IMR-90 (cell line): ENCODE measurements around the gene DCHS1. TPM values are rescaled to one million over a fixed set of nuclear protein-coding genes. Genes with fewer than 3 reads are reported as not detected.

ENCODE experiments used
- ATAC-seq: fragments of 200-7000 bp; cut with Tn5 transposase; 2 replicates; pipeline ENCODE4 v1.9.1; 2020; ENCODE audit warnings: low read depth, mild to moderate bottlenecking, moderate library complexity
- BruUV-seq: library from RNA; stranded (reverse); fragments of 400-500 nt; replicated peaks from 2 replicates; lab custom pipeline; 2021; lab: Mats Ljungman, UMichigan
- CTCF ChIA-PET: fragments of 300-600 bp; formaldehyde crosslinking; extraction: SDS; loops from one replicate; lab custom pipeline; 2021; ENCODE audit warnings: antibody characterized with exemption; lab: Yijun Ruan, JAX
- POLR2A ChIA-PET: fragments of 300-600 bp; sonication (Branson Sonifier 250); formaldehyde crosslinking; loops from one replicate; lab custom pipeline; 2022; ENCODE audit warnings: antibody characterized with exemption; ENCODE audit not compliant: unreplicated experiment; lab: Charles Lee
- DNase-seq: peaks from one replicate; pipeline ENCODE4 v3.0.0; 2013
- H2AFZ ChIP-seq: replicated peaks from 2 replicates; pipeline ENCODE3; 2013; ENCODE audit warnings: low read length, mild to moderate bottlenecking; ENCODE audit not compliant: poor library complexity
- H2AK5ac ChIP-seq: 2 replicates; pipeline ENCODE4 v1.6.1; 2013; ENCODE audit warnings: low read depth, low read length, inconsistent platforms
- H2AK9ac ChIP-seq: replicated peaks from 2 replicates; pipeline ENCODE3; 2013; ENCODE audit warnings: mild to moderate bottlenecking, low read depth, low read length, moderate library complexity; ENCODE audit not compliant: poor library complexity
- H2BK120ac ChIP-seq: 2 replicates; pipeline ENCODE4 v1.6.1; 2013; ENCODE audit warnings: low read depth, low read length, inconsistent platforms
- H2BK15ac ChIP-seq: 3 replicates; pipeline ENCODE4 v1.6.1; 2013; ENCODE audit warnings: low read depth, low read length, inconsistent platforms
- H2BK20ac ChIP-seq: 2 replicates; pipeline ENCODE4 v1.6.1; 2013; ENCODE audit warnings: low read depth, mild to moderate bottlenecking, inconsistent platforms, low read length, moderate library complexity
- H2BK5ac ChIP-seq: 2 replicates; pipeline ENCODE4 v1.6.1; 2013; ENCODE audit warnings: mild to moderate bottlenecking, low read depth, low read length, inconsistent platforms; ENCODE audit not compliant: poor library complexity, severe bottlenecking
- H3K14ac ChIP-seq: replicated peaks from 2 replicates; pipeline ENCODE4 v1.6.1; 2013; ENCODE audit warnings: low read depth, low read length, inconsistent platforms
- H3K18ac ChIP-seq: 2 replicates; pipeline ENCODE4 v1.6.1; 2013; ENCODE audit warnings: low read depth, low read length, control low read depth
- H3K23ac ChIP-seq: 2 replicates; pipeline ENCODE4 v1.6.1; 2013; ENCODE audit warnings: low read depth, low read length, inconsistent platforms
- H3K27ac ChIP-seq: 2 replicates; pipeline ENCODE4 v1.5.1; 2013; ENCODE audit warnings: mild to moderate bottlenecking, control low read depth, low read length; ENCODE audit not compliant: insufficient read depth
- H3K27me3 ChIP-seq: 2 replicates; pipeline ENCODE4 v1.6.1; 2013; ENCODE audit warnings: low read length; ENCODE audit not compliant: control insufficient read depth, insufficient read depth
- H3K36me3 ChIP-seq: 2 replicates; pipeline ENCODE4 v1.6.1; 2013; ENCODE audit warnings: low read length, mixed read lengths; ENCODE audit not compliant: control insufficient read depth, insufficient read depth
- H3K4ac ChIP-seq: 2 replicates; pipeline ENCODE4 v1.6.1; 2013; ENCODE audit warnings: low read depth, low read length, inconsistent platforms
- H3K4me1 ChIP-seq: 2 replicates; pipeline ENCODE4 v1.6.1; 2013; ENCODE audit warnings: low read length, mixed read lengths; ENCODE audit not compliant: control insufficient read depth, insufficient read depth
- H3K4me2 ChIP-seq: 2 replicates; pipeline ENCODE4 v1.6.1; 2013; ENCODE audit warnings: low read depth, mild to moderate bottlenecking, control low read depth, low read length, moderate library complexity
- H3K4me3 ChIP-seq: 2 replicates; pipeline ENCODE4 v1.5.1; 2013; ENCODE audit warnings: low read depth, mild to moderate bottlenecking, control low read depth, low read length, moderate library complexity; ENCODE audit not compliant: insufficient read depth
- H3K56ac ChIP-seq: 2 replicates; pipeline ENCODE4 v1.6.1; 2013; ENCODE audit warnings: low read length, inconsistent platforms; ENCODE audit not compliant: insufficient read depth; ENCODE audit errors: extremely low read depth
- H3K79me1 ChIP-seq, 2 experiments: 2 replicates each; pipeline ENCODE4 v1.6.1; 2013; ENCODE audit warnings: low read length in 2 of 2, inconsistent platforms in 1 of 2, low read depth in 1 of 2
- H3K9ac ChIP-seq: 2 replicates; pipeline ENCODE4 v1.6.1; 2013; ENCODE audit warnings: low read depth, low read length, control low read depth
- H3K9me1 ChIP-seq: 2 replicates; pipeline ENCODE4 v1.6.1; 2013; ENCODE audit warnings: low read length, inconsistent platforms; ENCODE audit not compliant: insufficient read depth
- H3K9me3 ChIP-seq: 2 replicates; pipeline ENCODE4 v1.6.1; 2013; ENCODE audit warnings: low read length; ENCODE audit not compliant: control insufficient read depth, insufficient read depth
- H4K20me1 ChIP-seq: 2 replicates; pipeline ENCODE4 v1.6.1; 2013; ENCODE audit warnings: low read length, inconsistent platforms; ENCODE audit not compliant: insufficient read depth
- H4K5ac ChIP-seq: 2 replicates; pipeline ENCODE4 v1.6.1; 2013; ENCODE audit warnings: mild to moderate bottlenecking, low read depth, low read length, control low read depth
- H4K8ac ChIP-seq, 2 experiments: 2 replicates each; pipeline ENCODE4 v1.6.1; 2013; ENCODE audit warnings: low read depth in 2 of 2, low read length in 2 of 2, control low read depth in 1 of 2, inconsistent platforms in 1 of 2
- H4K91ac ChIP-seq: 2 replicates; pipeline ENCODE4 v1.6.1; 2013; ENCODE audit warnings: low read depth, low read length, inconsistent platforms; ENCODE audit not compliant: insufficient read depth
- BHLHE40 ChIP-seq: fragments of 150-350 bp; IDR thresholded peaks from 2 replicates; pipeline ENCODE4 v1.6.1; 2016; ENCODE audit warnings: mild to moderate bottlenecking, low read depth, low read length
- CEBPB ChIP-seq: IDR thresholded peaks from 2 replicates; pipeline ENCODE4 v1.6.1; 2012; ENCODE audit warnings: low read depth, low read length, improper control_type of control experiment
- CHD1 ChIP-seq: IDR thresholded peaks from 2 replicates; pipeline ENCODE4 v1.6.1; 2012; ENCODE audit warnings: low read depth, low read length, improper control_type of control experiment
- ELK1 ChIP-seq: fragments of 150-350 bp; IDR thresholded peaks from 2 replicates; pipeline ENCODE4 v1.6.1; 2016; ENCODE audit warnings: low read depth, mild to moderate bottlenecking, low read length, moderate library complexity, borderline replicate concordance
- FOS ChIP-seq: fragments of 150-350 bp; IDR thresholded peaks from 2 replicates; pipeline ENCODE4 v1.6.1; 2016; ENCODE audit warnings: low read depth, low read length
- NFE2L2 ChIP-seq: fragments of 150-350 bp; IDR thresholded peaks from 2 replicates; pipeline ENCODE4 v1.6.1; 2016; ENCODE audit warnings: low read depth, mild to moderate bottlenecking, low read length
- POLR2A ChIP-seq: IDR thresholded peaks from 2 replicates; pipeline ENCODE4 v1.6.1; 2012; ENCODE audit warnings: mild to moderate bottlenecking, low read depth, low read length
- RAD21 ChIP-seq: IDR thresholded peaks from 2 replicates; pipeline ENCODE4 v1.6.1; 2012; ENCODE audit warnings: low read length, improper control_type of control experiment
- RCOR1 ChIP-seq: IDR thresholded peaks from 2 replicates; pipeline ENCODE4 v1.6.1; 2012; ENCODE audit warnings: mild to moderate bottlenecking, low read length, improper control_type of control experiment; ENCODE audit not compliant: insufficient replicate concordance
- SMC3 ChIP-seq: fragments of 150-350 bp; IDR thresholded peaks from 2 replicates; pipeline ENCODE4 v1.6.1; 2016; ENCODE audit warnings: low read depth, mild to moderate bottlenecking, antibody characterized with exemption, low read length, moderate library complexity
- USF2 ChIP-seq: fragments of 150-350 bp; IDR thresholded peaks from 2 replicates; pipeline ENCODE4 v1.6.1; 2017; ENCODE audit warnings: mild to moderate bottlenecking, antibody characterized with exemption, low read length, low read depth
- WGBS, 2 experiments: methylation state at CpG; one replicate each; pipeline versions ENCODE4 v1.1.5 to v1.1.7; 2013; ENCODE audit warnings: missing lambda C conversion rate in 2 of 2; ENCODE audit not compliant: insufficient read length in 1 of 2; ENCODE audit errors: extremely low coverage in 2 of 2; 5-methylcytosine and 5-hydroxymethylcytosine counted together
- dilution Hi-C: fragments of 300-500 bp; cut with HindIII; formaldehyde crosslinking; loops from one replicate; pipeline ENCODE4 v1.14.3; 2018; ENCODE audit warnings: low sequenced_read_pairs; ENCODE audit not compliant: unreplicated experiment
- in situ Hi-C: fragments of 300-500 bp; cut with MboI; formaldehyde crosslinking; loops from 3 replicates; pipeline ENCODE4 v1.14.3; 2019; ENCODE audit warnings: low sequenced_read_pairs, inconsistent platforms, mixed read lengths
- intact Hi-C: fragments of 100-400 bp; cut with micrococcal nuclease; formaldehyde crosslinking; loops from 2 replicates; pipeline ENCODE4 v1.10.0; 2022
- polyA plus RNA-seq, 3 experiments: library from polyadenylated mRNA; depleted of rRNA; stranded (reverse); fragments of >200 nt; gene quantifications; 2 replicates each; pipeline ENCODE4 v1.2.3, GENCODE V29; 2012; ENCODE audit warnings: low replicate concordance in 1 of 3
- total RNA-seq: library from RNA; depleted of rRNA; stranded (reverse); fragments of >200 nt; gene quantifications from 2 replicates; pipeline ENCODE4 v1.2.3, GENCODE V29; 2012
- TF ChIP-seq, protein P1 (sequence below): conservative IDR thresholded peaks from 2 replicates; pipeline ENCODE4 v1.5.1; 2012; ENCODE audit warnings: mild to moderate bottlenecking, low read depth, low read length, improper control_type of control experiment

Gene DCHS1
- total and polyA plus RNA-seq, 2 of the 4 experiments (the other 2 are of a cell fraction) = 1.4 to 3.3 TPM

DNA sequence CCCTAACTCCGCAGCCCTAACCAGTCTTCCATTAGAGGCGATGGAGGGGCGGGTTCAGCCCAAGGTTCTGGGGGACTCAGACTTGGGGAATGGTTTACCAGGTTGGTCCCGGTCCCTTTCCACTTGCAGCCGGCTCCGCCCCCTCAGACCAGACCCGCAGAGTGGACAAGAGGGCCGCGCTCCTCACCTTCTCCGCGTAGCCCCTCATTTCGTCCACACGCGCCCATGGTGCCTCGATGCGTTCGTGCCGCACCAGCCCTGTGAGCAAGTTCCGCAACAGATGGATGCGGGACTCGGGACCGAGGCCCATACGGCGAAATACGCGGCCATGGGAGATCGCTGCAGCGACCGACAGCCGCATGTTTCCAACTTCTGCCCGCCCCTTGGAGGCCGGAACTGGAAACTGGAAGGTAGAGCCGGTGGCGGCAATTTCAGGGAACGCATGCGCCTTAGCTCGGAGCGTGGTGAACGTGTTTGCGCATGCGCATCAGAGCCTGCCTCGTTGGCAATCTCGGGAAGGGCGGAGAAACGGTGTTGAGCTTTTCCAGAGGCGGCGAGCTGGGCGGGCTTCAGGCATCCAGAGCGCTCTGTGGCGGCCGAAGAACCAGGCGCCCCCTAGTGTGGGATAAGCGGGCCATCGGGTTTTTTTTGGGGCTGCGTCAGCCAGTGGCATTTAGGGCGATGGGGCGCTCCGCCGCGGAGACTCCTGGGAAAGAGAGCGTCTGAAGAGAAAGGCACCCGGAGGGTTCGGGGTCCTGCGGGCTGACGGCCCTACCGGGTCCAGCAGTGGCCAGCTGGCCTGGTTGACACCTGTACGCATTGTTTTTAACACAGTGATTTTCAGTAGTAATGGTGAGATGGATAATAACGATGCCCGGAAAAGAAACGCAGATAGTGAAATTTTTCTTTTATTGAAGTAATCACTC is 27.6 kb upstream of the DCHS1 start, which contains the start of gene MRPL17:
TSS of gene MRPL17 (minus strand) at position 405 of the 926 bp plus-strand sequence. CDS start at position 361, 44 bp downstream.
- Histone ChIP-seq H4K91ac (peak within 1 kb of the TSS; percentile 92), H3K36me3 (peaks cover 9% of the 10 kb centered on the region), H3K27me3 (no peaks in the 10 kb centered on the region), H3K9me3 (no peaks in the 10 kb centered on the region), H3K4me3 (peak within 1 kb of the TSS; percentile 77), H3K18ac (peak within 1 kb of the TSS; percentile 78), H4K8ac (peak within 1 kb of the TSS; percentile 80 to 100), H2AK5ac (peak within 1 kb of the TSS; percentile 90), H3K79me1 (peaks cover 13 to 27% of the 10 kb centered on the region in 2 experiments), H2AK9ac (peak within 1 kb of the TSS; percentile 99), H3K4ac (peak within 1 kb of the TSS; percentile 95), H2BK15ac (peak within 1 kb of the TSS; percentile 74; the same call in 1 of the 3 replicates), H2BK120ac (peak within 1 kb of the TSS; percentile 86), H4K20me1 (peaks cover 7% of the 10 kb centered on the region; the same call in 1 of the 2 replicates), H3K4me1 (peaks cover 5% of the 10 kb centered on the region), H3K14ac (peak within 1 kb of the TSS; percentile 99), H2BK5ac (peak within 1 kb of the TSS; percentile 90), H3K56ac (peak within 1 kb of the TSS; percentile 95), H3K9me1 (peaks cover 6% of the 10 kb centered on the region), H4K5ac (peak within 1 kb of the TSS; percentile 96), H3K23ac (peak within 1 kb of the TSS; percentile 92), H2BK20ac (peak within 1 kb of the TSS; percentile 72; the same call in 1 of the 2 replicates), H2AFZ (peak within 1 kb of the TSS; percentile 97), H3K9ac (peak within 1 kb of the TSS; percentile 90), H3K27ac (peak within 1 kb of the TSS; percentile 86), H3K4me2 (peak within 1 kb of the TSS; percentile 97)
- 1% methylated on average over 40 of the region's 70 CpGs; no CpG with 5 or more reads in 1 of the 2 experiments for WGBS, 2 experiments
- ATAC-seq (peak; percentile 96), DNase-seq (peak; percentile 98)
- no TSS peak for BruUV-seq
- dilution Hi-C loops (no loop called here), in situ Hi-C loops (loop anchor here (5.0 to 10.0 kb wide), 2 partner anchors 66 to 298 kb away; partner anchors contain the start of gene TPP1), intact Hi-C loops (loop anchor here (1.0 to 5.0 kb wide), 6 partner anchors 65 to 306 kb away; partner anchors contain the start of genes ARFIP2, ILK, RRP8 and TAF10)
- ChIA-PET POLR2A (interaction anchor here (1.0 to 1.5 kb wide), 3 partner anchors 65 to 79 kb away, joined by 3 to 5 read pairs (median 4); no protein-coding TSS in a partner anchor), CTCF (interaction anchor here (0.5 to 2.7 kb wide), 19 partner anchors 9 to 1958 kb away, joined by 3 to 17 read pairs (median 3); partner anchors contain the start of genes ILK and TPP1)
- TF ChIP-seq RAD21 (peak; percentile 83), BHLHE40 (no peak), ELK1 (0 out of 2 replicates have a peak, but pooled peaks have one; percentile 36), SMC3 (peak; percentile 89), USF2 (peak; percentile 18; the same call in 1 of the 2 replicates), POLR2A (peak; percentile 72; the same call in 1 of the 2 replicates), NFE2L2 (no peak), CHD1 (no peak), CEBPB (no peak), RCOR1 (no peak), FOS (peak; percentile 42; the same call in 1 of the 2 replicates)
- TF ChIP-seq, protein P1, sequence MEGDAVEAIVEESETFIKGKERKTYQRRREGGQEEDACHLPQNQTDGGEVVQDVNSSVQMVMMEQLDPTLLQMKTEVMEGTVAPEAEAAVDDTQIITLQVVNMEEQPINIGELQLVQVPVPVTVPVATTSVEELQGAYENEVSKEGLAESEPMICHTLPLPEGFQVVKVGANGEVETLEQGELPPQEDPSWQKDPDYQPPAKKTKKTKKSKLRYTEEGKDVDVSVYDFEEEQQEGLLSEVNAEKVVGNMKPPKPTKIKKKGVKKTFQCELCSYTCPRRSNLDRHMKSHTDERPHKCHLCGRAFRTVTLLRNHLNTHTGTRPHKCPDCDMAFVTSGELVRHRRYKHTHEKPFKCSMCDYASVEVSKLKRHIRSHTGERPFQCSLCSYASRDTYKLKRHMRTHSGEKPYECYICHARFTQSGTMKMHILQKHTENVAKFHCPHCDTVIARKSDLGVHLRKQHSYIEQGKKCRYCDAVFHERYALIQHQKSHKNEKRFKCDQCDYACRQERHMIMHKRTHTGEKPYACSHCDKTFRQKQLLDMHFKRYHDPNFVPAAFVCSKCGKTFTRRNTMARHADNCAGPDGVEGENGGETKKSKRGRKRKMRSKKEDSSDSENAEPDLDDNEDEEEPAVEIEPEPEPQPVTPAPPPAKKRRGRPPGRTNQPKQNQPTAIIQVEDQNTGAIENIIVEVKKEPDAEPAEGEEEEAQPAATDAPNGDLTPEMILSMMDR = peak; percentile 96
